ENCODE measurements around the gene LIPT1.

- TF ChIP-seq CTCF (IDR thresholded peaks at IDR 0.05) (no peak), POLR2A (IDR thresholded peaks at IDR 0.05) (no peak), POLR2AphosphoS5 (IDR thresholded peaks at IDR 0.05; ENCODE audit: insufficient read depth in 1 of 2, low read depth in 1 of 2) (no peak)
These were observed 11.5 kb downstream of the LIPT1 start for GRCh38 chr2:99166218-99166617.

Measured in vagina (tissue), 2 donors.